Thyroid gland (tissue), 4 donors: ENCODE measurements around the gene AMDHD2. TPM values are rescaled to one million over a fixed set of nuclear protein-coding genes. Genes with fewer than 3 reads are reported as not detected.
"Not testable (repeated sequence)": the region's sequence is repeated elsewhere in the genome, so short reads cannot be mapped to it uniquely, and the experiment has no call there.

Experiments used
- DNase-seq, 2 donors: peaks; one replicate each; pipeline ENCODE4 v3.0.0-alpha.2; 2019
- H3K27ac ChIP-seq, 3 donors: fragments of 200-600 bp; sonication (generic); 1 replicate in 2 of 3; 2 replicates in 1 of 3; pipeline ENCODE4 v1.5.1; 2016 to 2019; ENCODE audit warnings: mild to moderate bottlenecking in 1 of 3, moderate library complexity in 1 of 3
- H3K27me3 ChIP-seq: fragments of 200-600 bp; sonication (generic); one replicate; pipeline ENCODE4 v1.5.1; 2019
- H3K36me3 ChIP-seq, 2 donors: fragments of 200-600 bp; sonication (generic); one replicate each; pipeline ENCODE4 v1.5.1; 2016 to 2019
- H3K4me1 ChIP-seq, 2 donors: fragments of 200-600 bp; sonication (generic); one replicate each; pipeline ENCODE4 v1.5.1; 2017 to 2019
- H3K4me3 ChIP-seq, 3 donors: fragments of 200-600 bp; sonication (generic); replicated peaks in 1 of 3; 1 replicate in 2 of 3; 2 replicates in 1 of 3; pipeline ENCODE4 v1.5.1; 2016; ENCODE audit warnings: mild to moderate bottlenecking in 1 of 3
- H3K9me3 ChIP-seq: fragments of 200-600 bp; sonication (generic); one replicate; pipeline ENCODE4 v1.5.1; 2017
- WGBS, 2 donors: methylation state at CpG; one replicate each; pipeline ENCODE4 v1.1.5; 2017; 5-methylcytosine and 5-hydroxymethylcytosine counted together
- intact Hi-C: fragments of 100-400 bp; cut with DNase I; formaldehyde crosslinking; loops from one replicate; pipeline ENCODE4 v1.15.1; 2023
- microRNA counts, 2 donors: library from miRNA; unstranded; fragments of <30 nt; microRNA quantifications; one replicate each; lab custom pipeline; 2016 to 2017
- microRNA-seq: library from miRNA; unstranded; fragments of <30 nt; microRNA quantifications from one replicate; pipeline ENCODE4, GENCODE V29; 2016
- small RNA-seq: library from RNA; depleted of rRNA; stranded (forward); fragments of <200 nt; gene quantifications from one replicate; pipeline ENCODE3, GENCODE V24; 2016
- total RNA-seq, 4 donors: library from RNA; depleted of rRNA; stranded (reverse); fragments of >200 nt; gene quantifications; one replicate each; pipeline ENCODE4 v1.2.3, GENCODE V29; 2016

AMDHD2 gene
- total RNA-seq, 4 donors from 2014 or later, result 32.6 to 43.5 (median 37.9) TPM

- H3K27me3 ChIP-seq, H3K4me3 ChIP-seq, H3K4me1 ChIP-seq, H3K27ac ChIP-seq, DNase-seq, H3K9me3 ChIP-seq, H3K36me3 ChIP-seq, intact Hi-C loops: not testable (repeated sequence)
- no CpG with 5 or more reads among the region's 21 CpGs for WGBS, 2 donors
Measured at GRCh38 chr16:2580818-2581217, 60.6 kb downstream of the AMDHD2 start.

MicroRNAs within 50 kb of the gene (microRNA counts, 767-probe panel; counts per million panel counts)
- 0 counts per million in 2 donors for microRNA hsa-miR-3178 (lab: Ali Mortazavi, UCI)

Small RNA genes within 50 kb of the gene (microRNA-seq; reads per million reads assigned to microRNA genes)
- gene MIR3178, result not detected

Small RNA genes within 50 kb of the gene (small RNA-seq; reads per million reads assigned to genes)
- not detected for gene AC093525.1
- not detected for gene MIR3178

Other genes starting within 250 kb of the AMDHD2 start
- gene ABCA3, start 179.6 kb upstream of the AMDHD2 start, total RNA-seq, result 10 to 100 TPM; 36.5 to 66.7 (median 60.4) TPM
- 1 to 10 TPM; 1.2 to 2.5 (median 1.8) TPM for gene CCNF, start 90.9 kb upstream of the AMDHD2 start, total RNA-seq
- under 1 TPM in 2 of 4 donors, not detected in 2; 0.83 to 0.96 TPM for gene TEDC2, start 60.3 kb upstream of the AMDHD2 start, total RNA-seq
- under 1 TPM in 3 of 4 donors, not detected in 1; 0.13 to 0.63 (median 0.56) TPM for gene NTN3, start 49.1 kb upstream of the AMDHD2 start, total RNA-seq
- gene TBC1D24, start 45.2 kb upstream of the AMDHD2 start, total RNA-seq, result 10 to 100 TPM; 15.9 to 32.3 (median 21.8) TPM
- gene ATP6V0C, start 6.4 kb upstream of the AMDHD2 start, total RNA-seq, result 10 to 100 TPM; 33.1 to 62.1 (median 36.3) TPM
- 1 to 10 TPM; 3.6 to 7.8 (median 3.6) TPM for gene CEMP1, start 11.0 kb downstream of the AMDHD2 start, total RNA-seq
- gene PDPK1, start 17.6 kb downstream of the AMDHD2 start, total RNA-seq, result 10 to 100 TPM; 33.3 to 89.0 (median 39.5) TPM
- gene KCTD5, start 162.2 kb downstream of the AMDHD2 start, total RNA-seq, result 10 to 100 TPM in 3 of 4 donors, 1 to 10 TPM in 1; 8.6 to 23.3 (median 15.1) TPM
- gene PRSS27, start 199.9 kb downstream of the AMDHD2 start, total RNA-seq, result 1 to 10 TPM in 3 of 4 donors, not detected in 1; 1.1 to 1.5 (median 1.1) TPM
- 100 to 1,000 TPM; 262 to 378 (median 312) TPM for gene SRRM2, start 232.3 kb downstream of the AMDHD2 start, total RNA-seq